Hepatocyte (in vitro differentiated cells): Measurements from ENCODE around the gene COMP. TPM values are rescaled to one million over a fixed set of nuclear protein-coding genes. Genes with fewer than 3 reads are reported as not detected.

Experiments
- DNase-seq: peaks from one replicate; pipeline ENCODE4 v3.0.0-alpha.2; 2016; ENCODE audit warnings: low spot score
- H2AFZ ChIP-seq: fragments of 200-600 bp; sonication (generic); 2 replicates; pipeline ENCODE4 v1.6.0; 2016; ENCODE audit warnings: antibody characterized with exemption, mild to moderate bottlenecking
- H3K27ac ChIP-seq: fragments of 200-600 bp; sonication (generic); 2 replicates; pipeline ENCODE4 v1.5.1; 2016; ENCODE audit warnings: mild to moderate bottlenecking
- H3K27me3 ChIP-seq: fragments of 200-600 bp; sonication (generic); 2 replicates; pipeline ENCODE4 v1.6.1; 2016
- H3K36me3 ChIP-seq: fragments of 200-600 bp; sonication (generic); replicated peaks from 2 replicates; pipeline ENCODE4 v1.5.1; 2016; ENCODE audit warnings: low read depth; ENCODE audit not compliant: insufficient read depth
- H3K4me1 ChIP-seq: fragments of 200-600 bp; sonication (generic); 2 replicates; pipeline ENCODE4 v1.5.1; 2016; ENCODE audit warnings: mild to moderate bottlenecking, moderate library complexity; ENCODE audit not compliant: insufficient read depth
- H3K4me2 ChIP-seq: fragments of 200-600 bp; sonication (generic); 2 replicates; pipeline ENCODE4 v1.6.0; 2016
- H3K4me3 ChIP-seq: fragments of 200-600 bp; sonication (generic); 2 replicates; pipeline ENCODE4 v1.5.1; 2016; ENCODE audit warnings: mild to moderate bottlenecking
- H3K79me2 ChIP-seq: fragments of 200-600 bp; sonication (generic); 2 replicates; pipeline ENCODE4 v1.6.0; 2017; ENCODE audit warnings: mild to moderate bottlenecking
- H3K9me2 ChIP-seq: fragments of 200-600 bp; sonication (generic); replicated peaks from 2 replicates; pipeline ENCODE4 v1.6.0; 2017; ENCODE audit warnings: mild to moderate bottlenecking; ENCODE audit not compliant: insufficient read depth
- H3K9me3 ChIP-seq: fragments of 200-600 bp; sonication (generic); 2 replicates; pipeline ENCODE4 v1.5.1; 2016; ENCODE audit warnings: low read depth, mild to moderate bottlenecking
- H4K20me1 ChIP-seq: fragments of 200-600 bp; sonication (generic); 2 replicates; pipeline ENCODE4 v1.6.0; 2016; ENCODE audit warnings: mild to moderate bottlenecking; ENCODE audit not compliant: insufficient read depth, poor library complexity, severe bottlenecking
- CTCF ChIP-seq: fragments of 200-600 bp; sonication (generic); IDR thresholded peaks from 2 replicates; pipeline ENCODE4 v1.5.1; 2016; ENCODE audit warnings: antibody characterized with exemption, mild to moderate bottlenecking; ENCODE audit not compliant: poor library complexity
- EZH2 ChIP-seq: fragments of 200-600 bp; sonication (generic); IDR thresholded peaks from 2 replicates; pipeline ENCODE4 v1.6.1; 2016; ENCODE audit warnings: antibody characterized with exemption, mild to moderate bottlenecking, borderline replicate concordance
- EZH2phosphoT487 ChIP-seq: fragments of 200-600 bp; sonication (generic); IDR thresholded peaks from one replicate; pipeline ENCODE4 v1.6.1; 2018; ENCODE audit warnings: antibody characterized with exemption, mild to moderate bottlenecking, low read depth, moderate library complexity; ENCODE audit not compliant: unreplicated experiment, severe bottlenecking
- WGBS: methylation state at CpG from one replicate; pipeline ENCODE4 v1.1.6; 2016; ENCODE audit warnings: low lambda C conversion rate; ENCODE audit errors: missing lambda C conversion rate; 5-methylcytosine and 5-hydroxymethylcytosine counted together
- polyA plus RNA-seq: library from polyadenylated mRNA; unstranded; fragments of >200 nt; fragmentation: Nextera tagmentation; extraction: Ambion mirVana; gene quantifications from 2 replicates; pipeline ENCODE4 v1.2.1, GENCODE V29; 2016
- total RNA-seq: library from RNA; depleted of rRNA; stranded (reverse); fragments of >200 nt; gene quantifications from 2 replicates; pipeline ENCODE4 v1.2.3, GENCODE V29; 2014

The COMP gene
- total and polyA plus RNA-seq, 2 experiments from 2014 or later, result 2.8 to 16.3 TPM

GRCh38 chr19:18749362-18750231 lies 41.5 kb downstream of the COMP start:
- Histone ChIP-seq H3K79me2 (no peaks in the 10 kb centered on the region), H4K20me1 (no peaks in the 10 kb centered on the region), H3K27ac (no peak overlapping the region), H3K4me3 (no peak overlapping the region), H3K4me1 (peaks cover 10% of the 10 kb centered on the region), H3K9me3 (no peaks in the 10 kb centered on the region), H3K36me3 (no peaks in the 10 kb centered on the region), H3K4me2 (no peak overlapping the region), H2AFZ (no peak overlapping the region), H3K27me3 (no peaks in the 10 kb centered on the region), H3K9me2 (no peaks in the 10 kb centered on the region)
- 91% methylated on average over 23 of the region's 23 CpGs for WGBS
- no peak for DNase-seq
- TF ChIP-seq CTCF, result no peak
- TF ChIP-seq EZH2, result no peak

- H3K36me3 ChIP-seq, result no peaks in the 10 kb centered on the region
- no peaks in the 10 kb centered on the region for H3K9me2 ChIP-seq
- 72% methylated on average over 21 of the region's 29 CpGs for WGBS
- no peak overlapping the region for H3K27ac ChIP-seq
- no peak overlapping the region for H3K4me3 ChIP-seq
- DNase-seq, result no peak
- H3K79me2 ChIP-seq, result no peaks in the 10 kb centered on the region
- H3K27me3 ChIP-seq, result no peaks in the 10 kb centered on the region
- H2AFZ ChIP-seq, result no peak overlapping the region
- TF ChIP-seq EZH2phosphoT487 (no peak), CTCF (no peak), EZH2 (no peak)
- H3K9me3 ChIP-seq, result no peaks in the 10 kb centered on the region
- H3K4me2 ChIP-seq, result peak overlapping the region; percentile 17
- no peaks in the 10 kb centered on the region for H4K20me1 ChIP-seq
- peaks cover 34% of the 10 kb centered on the region for H3K4me1 ChIP-seq
Observed at GRCh38 chr19:18746401-18747325, 44.4 kb downstream of the COMP start.

- Histone ChIP-seq H3K4me3 (no peak overlapping the region), H3K9me3 (no peaks in the 10 kb centered on the region), H3K4me2 (no peak overlapping the region), H2AFZ (no peak overlapping the region), H3K36me3 (no peaks in the 10 kb centered on the region), H3K27me3 (no peaks in the 10 kb centered on the region), H3K9me2 (no peaks in the 10 kb centered on the region), H3K27ac (no peak overlapping the region), H3K79me2 (no peaks in the 10 kb centered on the region), H3K4me1 (peaks cover 42% of the 10 kb centered on the region), H4K20me1 (no peaks in the 10 kb centered on the region)
- DNase-seq, result no peak
- WGBS, result 92% methylated on average over 5 of the region's 5 CpGs
- no peak for TF ChIP-seq EZH2phosphoT487
- TF ChIP-seq EZH2, result no peak
- TF ChIP-seq CTCF, result no peak
Observed at GRCh38 chr19:18745931-18746330, 45.2 kb downstream of the COMP start.
